Ureter (tissue), 1 donor: ENCODE measurements around the gene SART1. TPM values are rescaled to one million over a fixed set of nuclear protein-coding genes. Genes with fewer than 3 reads are reported as not detected.

ENCODE experiments used
- DNase-seq: peaks from one replicate; pipeline ENCODE4 v3.0.0-alpha.2; 2020; ENCODE audit warnings: low spot score
- total RNA-seq: library from RNA; stranded (reverse); gene quantifications from one replicate; pipeline ENCODE4 v1.2.4, GENCODE V29; 2023
- donor health status: DM: yes; HTN: yes; CAD: no.

SART1 gene
- total RNA-seq: 48.6 TPM

- DNase-seq: peak; percentile 97
Measured at GRCh38 chr11:65961267-65962140, at the start of gene SART1. SART1 (plus strand) TSS chr11:65961734; CDS start chr11:65961781, 47 bp downstream.

GRCh38 chr11:65912845-65913244 is 48.7 kb upstream of the SART1 start:
- no peak for DNase-seq

GRCh38 chr11:65915101-65915820 is 46.3 kb upstream of the SART1 start:
- no peak for DNase-seq

- peak; percentile 89 for DNase-seq
Measured at GRCh38 chr11:65915821-65916251, 45.7 kb upstream of the SART1 start.

GRCh38 chr11:65916391-65916790 is 45.1 kb upstream of the SART1 start:
- no peak for DNase-seq

- DNase-seq: no peak
Measured at GRCh38 chr11:65917077-65917433, 44.5 kb upstream of the SART1 start.

GRCh38 chr11:65917434-65918210 is 43.9 kb upstream of the SART1 start:
- peak; percentile 57 for DNase-seq

- DNase-seq: peak; percentile 69
Measured at GRCh38 chr11:65918211-65919140, 43.1 kb upstream of the SART1 start, which contains the start of gene C11orf68. C11orf68 (minus strand) TSS chr11:65919062; CDS start chr11:65919031, 31 bp downstream.

- DNase-seq: peak; percentile 99
Measured at GRCh38 chr11:65919141-65919572, 42.4 kb upstream of the SART1 start, which contains the start of gene DRAP1. DRAP1 (plus strand) TSS chr11:65919426; CDS start chr11:65919502, 76 bp downstream.

- peak; percentile 67 for DNase-seq
Measured at GRCh38 chr11:65919573-65920371, 41.8 kb upstream of the SART1 start.

GRCh38 chr11:65920372-65920802 is 41.1 kb upstream of the SART1 start:
- DNase-seq: peak; percentile 49

- DNase-seq: no peak
Measured at GRCh38 chr11:65921033-65921555, 40.4 kb upstream of the SART1 start.

GRCh38 chr11:65921876-65922275 is 39.7 kb upstream of the SART1 start:
- DNase-seq: no peak

- no peak for DNase-seq
Measured at GRCh38 chr11:65922565-65922964, 39.0 kb upstream of the SART1 start.

GRCh38 chr11:65925397-65925796 is 36.1 kb upstream of the SART1 start:
- no peak for DNase-seq

- DNase-seq: no peak
Measured at GRCh38 chr11:65927904-65928397, 33.6 kb upstream of the SART1 start.

GRCh38 chr11:65928667-65929066 is 32.9 kb upstream of the SART1 start:
- no peak for DNase-seq

GRCh38 chr11:65931773-65932557 is 29.6 kb upstream of the SART1 start:
- no peak for DNase-seq

GRCh38 chr11:65932558-65932919 is 29.0 kb upstream of the SART1 start:
- DNase-seq: no peak
